HG02870 (cell line): ENCODE measurements around the gene IFRD1.
"Not testable (repeated sequence)": the region's sequence is repeated elsewhere in the genome, so short reads cannot be mapped to it uniquely, and the experiment has no call there.

Experiments
- ATAC-seq: cut with Tn5 transposase; IDR thresholded peaks from one replicate; pipeline ENCODE4 v1.9.1; 2021; ENCODE audit warnings: mild to moderate bottlenecking, moderate library complexity; ENCODE audit not compliant: unreplicated experiment

Gene IFRD1

DNA sequence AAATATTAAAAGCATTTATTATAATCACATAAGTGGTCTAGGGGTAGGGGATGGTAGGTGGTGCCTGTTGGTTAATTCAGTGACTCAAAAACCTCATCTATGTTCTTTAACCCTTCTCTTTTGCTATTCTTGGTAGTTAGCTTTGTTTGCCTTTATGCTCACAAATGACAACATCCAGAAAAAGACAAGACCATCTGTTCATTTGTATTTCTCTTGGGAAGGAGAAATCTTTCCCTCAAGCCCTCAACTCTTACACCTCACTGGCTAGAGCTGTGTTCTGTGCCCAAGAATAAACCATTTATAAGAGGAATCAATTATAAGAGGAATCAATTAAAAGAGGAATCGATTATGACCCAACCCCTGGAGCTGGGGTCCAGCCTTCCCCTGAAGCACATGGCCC is 10.8 kb upstream of the IFRD1 start:
- no peak for ATAC-seq

DNA sequence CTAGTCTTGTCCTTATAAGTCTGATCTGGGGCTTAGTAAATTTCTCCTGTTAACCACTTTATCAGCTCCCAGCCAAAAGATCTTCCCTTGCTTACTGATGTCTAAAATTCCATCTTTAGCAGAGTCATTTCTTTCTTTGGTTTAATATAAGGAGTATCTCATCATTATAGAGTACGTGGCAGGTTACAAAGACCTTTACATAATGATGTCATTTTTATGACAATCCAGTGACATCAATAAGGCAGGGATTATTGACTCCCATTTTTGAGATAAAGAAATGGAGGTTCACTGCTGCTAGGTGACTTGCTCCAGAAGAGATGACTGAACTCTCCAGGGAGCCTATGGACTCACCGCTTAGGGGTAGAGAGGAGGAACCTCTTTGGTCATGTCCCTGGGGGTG is 8.1 kb upstream of the IFRD1 start:
- ATAC-seq = no peak

DNA sequence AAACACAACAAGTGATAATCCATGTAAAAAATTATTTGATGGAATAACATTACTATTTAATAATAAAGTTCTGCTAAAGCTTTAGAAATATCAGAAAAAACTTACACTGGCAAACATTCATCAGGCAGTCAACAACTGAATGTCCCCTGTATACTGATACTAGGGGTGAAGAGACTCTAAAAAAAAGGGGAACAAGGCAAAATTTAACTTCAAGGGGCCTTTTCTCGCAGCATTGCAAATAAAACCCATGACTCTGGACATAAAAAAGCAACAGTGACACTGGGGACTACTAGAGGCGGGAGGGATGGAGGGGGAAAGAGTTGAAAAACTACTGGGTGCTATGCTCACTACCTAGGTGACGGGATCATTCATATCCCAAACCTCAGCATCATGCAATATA is 5.8 kb upstream of the IFRD1 start:
- ATAC-seq = no peak

DNA sequence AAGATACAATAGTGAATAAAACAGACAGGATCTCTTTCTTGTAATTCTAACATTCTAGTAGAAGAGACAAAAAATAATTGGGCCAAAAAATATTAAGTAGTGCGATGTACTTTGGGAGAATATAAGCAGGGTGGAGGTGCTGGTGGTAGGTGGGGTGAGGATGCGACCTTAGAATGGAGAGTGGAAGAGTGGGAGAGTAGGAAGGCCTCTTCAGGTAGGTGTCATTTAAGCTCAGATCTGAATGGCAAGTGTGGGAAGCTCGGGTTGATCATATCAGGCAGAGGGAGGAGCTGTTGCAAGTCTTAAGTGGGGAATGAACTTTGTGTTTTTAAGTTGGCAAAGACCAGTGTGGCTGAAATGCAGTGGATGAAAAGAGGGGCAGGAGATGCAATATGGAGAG is 3.8 kb upstream of the IFRD1 start:
- no peak for ATAC-seq

DNA sequence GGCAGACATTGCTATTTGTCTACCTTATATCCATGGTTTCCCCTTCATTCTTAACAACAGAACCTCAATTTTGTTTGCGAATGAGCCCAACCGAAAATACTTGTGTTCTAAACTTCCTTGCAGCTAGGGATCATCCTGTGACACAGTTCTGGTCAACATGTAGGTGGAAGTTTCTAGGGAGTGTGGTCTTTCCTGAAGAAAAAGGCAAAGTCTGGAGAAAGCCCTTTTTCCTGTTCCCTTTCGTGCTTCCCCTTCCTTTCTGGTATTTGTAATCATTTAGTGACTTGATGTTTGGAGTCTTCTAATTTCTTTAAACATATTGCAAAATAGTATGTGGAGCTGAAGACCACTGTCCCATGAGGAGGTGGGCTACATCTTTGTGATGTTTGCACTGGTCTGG is 2.9 kb upstream of the IFRD1 start:
- no peak for ATAC-seq

DNA sequence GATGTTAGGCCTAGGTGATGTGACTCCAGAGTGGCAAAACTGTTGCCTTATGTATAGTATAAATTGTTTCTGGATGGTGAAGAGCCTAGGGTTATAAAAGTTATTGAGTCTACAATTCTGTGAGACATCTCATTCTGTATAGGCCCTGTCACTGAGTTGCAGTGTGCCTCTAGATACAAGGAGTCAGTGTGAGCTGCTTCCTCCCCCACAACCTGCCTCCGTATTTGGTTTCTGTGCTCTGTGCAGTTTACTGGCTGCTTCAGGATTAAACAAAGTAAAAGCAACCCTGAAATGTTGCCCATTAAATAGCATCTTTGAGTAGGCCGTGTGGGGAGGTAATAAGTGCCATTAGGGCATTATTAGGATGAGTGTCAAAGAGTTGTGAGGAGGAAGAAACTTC is 1.9 kb upstream of the IFRD1 start:
- ATAC-seq = no peak

DNA sequence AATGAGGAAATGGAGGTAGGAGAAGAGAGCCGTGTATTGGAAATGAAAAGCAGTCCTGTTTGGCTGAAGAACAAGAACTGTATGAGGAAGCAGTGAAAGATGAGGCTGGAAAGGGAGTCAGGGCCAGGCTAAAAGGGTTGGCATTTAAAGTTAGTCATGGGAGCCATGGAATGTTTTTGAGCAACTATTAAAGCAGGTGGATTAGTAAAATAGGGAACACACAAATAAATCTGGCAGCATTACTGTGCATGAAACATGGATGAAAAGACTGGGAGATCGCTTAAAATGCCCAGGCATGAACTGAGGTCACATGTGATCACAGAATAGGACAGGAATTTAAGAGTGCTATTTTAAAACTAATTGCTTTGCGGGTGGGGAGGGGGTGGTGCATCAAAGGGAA is 1.4 kb upstream of the IFRD1 start:
- ATAC-seq = no peak

DNA sequence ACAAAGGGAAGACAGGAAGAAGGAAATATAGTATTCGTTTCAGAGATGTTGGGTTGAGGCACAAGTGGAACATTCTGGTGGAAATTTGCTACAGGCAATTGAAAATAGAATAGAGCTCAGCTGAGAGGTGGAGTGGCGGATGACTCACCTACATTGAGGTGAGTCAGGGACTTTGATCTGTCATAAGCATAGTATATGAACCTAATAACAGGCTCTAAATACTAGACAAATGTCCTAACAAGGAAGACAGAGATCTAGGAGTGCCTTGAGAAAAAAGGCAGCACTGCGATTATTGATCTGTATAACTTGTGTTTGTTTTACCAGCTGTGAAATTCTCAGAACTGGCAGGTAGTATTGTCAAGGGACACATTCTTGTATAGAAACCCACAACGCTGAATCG is 907 bp upstream of the IFRD1 start:
- no peak for ATAC-seq

DNA sequence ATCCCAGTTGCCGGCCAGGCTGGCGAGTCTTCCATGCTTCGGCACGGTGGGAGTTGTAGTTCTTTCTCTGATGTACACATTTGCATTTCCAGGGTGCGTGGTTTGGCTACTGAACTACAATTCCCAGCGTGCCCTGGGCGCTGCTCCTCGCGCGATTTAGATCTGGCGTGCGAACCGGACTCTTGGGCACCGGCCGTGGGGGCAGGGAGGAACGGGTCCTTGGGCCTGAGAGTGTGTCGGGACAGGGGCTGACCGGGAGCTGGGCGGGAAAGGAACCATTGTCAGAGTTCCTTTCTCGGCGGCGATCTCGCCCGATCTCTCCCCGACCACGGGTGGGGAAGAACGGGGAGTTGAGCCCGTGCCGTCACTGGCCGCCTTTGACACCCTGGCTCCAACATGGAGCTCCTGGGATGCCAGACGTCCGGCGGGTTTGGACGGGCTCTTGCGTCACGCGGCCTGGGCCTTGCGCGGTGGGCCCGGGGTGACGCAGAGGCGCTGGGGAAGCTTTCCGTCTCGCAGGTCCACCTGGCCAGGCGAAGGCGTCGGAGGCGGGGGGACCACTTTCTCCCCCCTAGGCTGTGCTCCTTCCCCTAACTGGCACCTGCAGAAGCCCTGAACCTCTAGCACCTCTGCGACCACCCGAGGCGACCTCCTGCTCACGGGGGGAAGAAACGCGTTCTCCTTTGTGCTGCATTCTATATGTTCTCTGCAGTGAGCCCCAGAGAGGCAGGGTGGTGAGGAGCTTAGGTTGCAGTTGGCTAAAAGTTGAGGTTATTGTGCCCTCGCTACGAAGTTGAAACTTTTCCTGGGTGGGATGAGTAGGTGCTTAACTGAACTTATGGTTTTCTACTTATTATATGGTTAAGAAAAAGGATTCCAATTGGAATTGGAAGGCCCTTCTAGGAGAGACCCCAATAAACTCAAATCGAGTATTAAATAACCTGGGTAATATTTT is 824 bp downstream of the IFRD1 start:
- peak; percentile 81 for ATAC-seq

DNA sequence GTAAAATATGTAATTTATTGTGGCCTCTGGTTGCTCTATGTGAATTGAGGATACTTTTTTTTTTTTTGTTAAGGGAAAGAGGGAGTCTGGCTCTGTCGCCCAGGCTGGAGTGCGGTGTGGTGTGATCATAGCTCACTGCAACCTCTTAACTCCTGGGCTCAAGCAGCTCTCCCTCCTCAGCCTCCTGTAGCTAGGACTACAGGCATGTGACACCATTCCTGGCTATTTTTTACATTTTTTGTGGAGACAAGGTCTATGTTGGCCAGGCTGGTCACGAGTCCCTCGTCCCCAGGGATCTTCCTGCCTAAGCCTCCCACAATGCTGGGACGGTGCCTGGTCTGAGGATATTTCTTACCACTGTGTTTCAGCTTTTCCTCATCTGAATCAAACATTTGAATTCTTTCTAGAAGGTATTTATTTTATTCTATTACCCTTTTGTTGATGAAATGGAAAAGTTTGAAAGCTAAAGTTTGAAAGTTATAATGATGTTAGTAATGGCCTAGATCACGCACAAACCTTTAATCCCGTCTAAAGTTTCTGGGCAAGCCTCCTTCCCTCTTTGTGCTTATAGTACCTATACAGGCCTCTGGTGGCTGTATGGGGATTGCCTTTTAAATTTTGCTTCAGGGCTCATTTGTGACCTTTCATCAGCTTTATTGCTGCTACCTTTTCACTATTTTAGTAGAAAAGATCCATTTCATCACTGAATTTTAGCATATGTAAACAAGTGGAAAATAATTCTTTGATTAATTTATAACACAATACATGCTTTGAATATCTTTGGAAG is 2.0 kb downstream of the IFRD1 start:
- ATAC-seq = no peak

DNA sequence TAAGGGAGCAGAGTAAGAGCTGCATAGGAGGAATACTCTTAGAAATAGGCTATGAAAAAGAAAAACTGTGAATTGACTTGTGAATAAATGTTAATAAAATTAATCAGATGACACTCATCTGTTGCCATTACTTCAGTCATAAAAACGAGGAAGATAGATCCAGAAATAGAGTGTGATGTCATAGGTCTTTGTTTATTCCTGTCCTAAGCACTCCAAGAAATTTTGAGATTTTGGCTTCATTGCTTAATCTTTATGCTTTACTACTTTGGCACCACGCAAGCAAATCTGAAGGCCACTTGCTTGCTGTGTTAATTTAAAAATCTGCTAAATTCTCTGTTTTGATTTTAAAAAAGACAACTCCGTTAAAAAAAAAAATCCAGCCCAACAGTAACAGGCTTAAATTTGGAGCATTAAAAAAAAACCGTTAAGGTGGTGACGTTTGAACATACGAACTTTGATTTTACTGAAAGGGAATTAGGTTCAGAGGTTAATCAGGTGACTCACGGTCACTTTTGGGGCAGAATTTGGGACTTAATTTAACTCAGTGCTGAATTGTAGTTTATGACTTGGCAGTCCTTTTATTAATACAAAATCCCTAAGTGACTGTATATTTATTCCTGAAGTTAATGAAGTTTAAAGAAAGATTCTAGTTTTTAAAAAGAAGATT is 3.4 kb downstream of the IFRD1 start:
- no peak for ATAC-seq

DNA sequence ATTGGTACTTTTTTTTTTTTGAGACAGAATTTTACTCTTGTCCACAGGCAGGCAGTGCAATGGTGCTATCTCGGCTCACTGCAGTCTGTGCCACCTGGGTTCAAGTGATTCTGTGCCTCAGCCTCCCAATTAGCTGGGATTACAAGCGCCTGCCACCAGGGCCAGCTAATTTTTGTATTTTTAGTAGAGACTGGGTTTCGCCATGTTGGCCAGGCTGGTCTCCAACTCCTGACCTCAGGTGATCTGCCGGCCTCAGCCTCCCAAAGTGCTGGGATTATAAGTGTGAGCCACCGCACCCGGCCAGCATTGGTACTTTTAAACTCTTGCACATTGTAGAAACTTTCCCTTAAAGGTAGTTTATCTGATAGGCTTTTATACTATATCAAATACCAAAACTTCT is 3.9 kb downstream of the IFRD1 start:
- ATAC-seq = not testable (repeated sequence)

DNA sequence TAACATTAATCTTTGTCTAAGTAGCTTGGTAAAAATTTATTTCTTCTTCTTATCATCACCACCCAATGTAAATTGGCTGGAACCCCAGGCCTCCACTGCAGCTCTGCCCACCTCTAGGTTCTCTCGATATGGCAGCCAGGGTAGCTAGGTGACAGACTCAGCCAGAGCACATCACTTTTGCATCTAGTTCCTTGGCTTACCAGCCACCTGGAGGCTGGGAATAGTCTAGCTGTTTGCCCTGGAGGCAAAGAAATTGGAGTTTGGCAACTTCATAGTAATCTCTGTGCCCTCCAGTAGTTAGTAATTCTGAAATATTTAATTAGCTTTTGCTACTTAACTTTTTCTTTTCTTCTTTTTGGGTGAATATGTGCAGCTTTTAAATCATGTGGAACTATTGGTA is 9.4 kb downstream of the IFRD1 start:
- ATAC-seq = no peak

DNA sequence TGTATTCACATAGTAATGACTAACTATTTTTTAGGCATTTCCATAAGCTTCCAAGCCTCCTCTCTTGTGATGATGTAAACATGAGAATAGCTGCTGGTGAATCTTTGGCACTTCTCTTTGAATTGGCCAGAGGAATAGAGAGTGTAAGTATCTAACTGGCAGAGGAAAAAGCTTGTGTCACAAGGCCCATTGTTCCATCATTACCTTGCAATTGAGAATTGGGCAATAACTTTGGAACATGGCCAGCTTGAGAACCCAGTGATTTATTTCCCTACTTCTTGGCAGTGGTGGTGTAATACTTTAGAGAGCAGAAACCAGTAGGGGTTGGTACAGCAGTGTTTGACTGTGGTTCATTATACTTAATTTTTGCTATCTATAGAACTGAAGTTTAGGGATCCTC is 12.0 kb downstream of the IFRD1 start:
- ATAC-seq = no peak

DNA sequence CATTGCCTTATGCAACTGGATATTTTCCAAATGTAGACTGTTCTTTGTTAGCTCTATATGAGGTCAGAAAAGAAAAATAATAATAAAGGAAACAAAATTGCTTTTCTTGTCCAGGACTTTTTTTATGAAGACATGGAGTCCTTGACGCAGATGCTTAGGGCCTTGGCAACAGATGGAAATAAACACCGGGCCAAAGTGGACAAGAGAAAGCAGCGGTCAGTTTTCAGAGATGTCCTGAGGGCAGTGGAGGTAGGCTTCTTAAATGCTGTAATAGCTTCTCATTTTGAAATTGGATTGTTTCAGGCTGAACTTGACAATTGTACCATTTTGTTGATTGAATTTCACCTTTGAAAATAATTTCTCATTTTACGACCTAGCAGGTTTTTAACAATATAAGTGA is 17.6 kb downstream of the IFRD1 start:
- no peak for ATAC-seq

DNA sequence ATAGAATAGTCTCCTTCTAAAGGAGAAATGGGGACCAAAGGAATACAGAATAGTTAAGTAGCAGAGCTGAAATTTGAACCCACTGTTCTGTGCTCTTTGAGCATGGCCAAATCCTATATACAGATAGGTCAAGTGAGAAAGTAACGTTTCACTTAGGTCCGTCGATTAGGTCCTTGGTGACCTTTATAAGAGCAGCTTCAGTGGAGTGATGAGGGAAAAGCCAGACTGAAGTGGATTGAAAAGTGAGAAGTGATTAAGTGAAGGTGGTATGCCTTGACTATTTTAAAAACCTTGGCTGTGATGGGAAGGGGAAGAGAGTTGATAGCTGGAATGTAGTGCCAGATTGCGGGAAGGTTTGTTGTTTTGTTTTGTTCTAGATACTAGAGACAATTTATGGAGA is 19.9 kb downstream of the IFRD1 start:
- ATAC-seq = no peak

DNA sequence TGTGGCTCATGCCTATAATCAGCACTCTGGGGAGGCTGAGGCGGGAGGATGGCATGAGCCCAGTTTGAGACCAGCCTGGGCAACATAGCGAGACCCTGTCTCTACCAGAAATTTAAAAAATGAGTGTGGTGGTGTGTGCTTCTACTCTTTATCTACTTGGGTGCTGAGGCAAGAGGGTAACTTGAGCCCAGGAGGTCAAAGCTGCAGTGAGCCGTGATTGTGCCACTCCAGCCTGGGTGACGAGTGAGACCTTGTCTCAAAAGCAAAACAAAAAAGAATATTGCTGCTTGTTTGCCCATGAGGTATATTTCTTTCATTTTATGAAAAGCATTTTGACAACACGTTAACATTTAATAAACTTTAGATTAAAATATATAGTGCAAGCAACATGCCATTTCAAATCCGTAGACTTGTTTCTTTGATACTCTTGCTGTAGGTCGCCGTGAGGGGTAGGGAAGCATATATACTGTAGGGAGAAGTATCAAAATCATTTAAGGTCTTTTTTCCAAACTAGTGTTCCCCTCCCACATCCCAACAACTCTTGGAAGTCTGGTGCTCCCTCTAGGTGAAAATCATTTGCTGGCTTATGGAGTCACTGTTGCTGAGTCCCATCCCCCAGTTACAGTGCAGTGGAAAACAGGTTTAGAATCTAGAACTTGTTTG is 26.3 kb downstream of the IFRD1 start:
- no peak for ATAC-seq

DNA sequence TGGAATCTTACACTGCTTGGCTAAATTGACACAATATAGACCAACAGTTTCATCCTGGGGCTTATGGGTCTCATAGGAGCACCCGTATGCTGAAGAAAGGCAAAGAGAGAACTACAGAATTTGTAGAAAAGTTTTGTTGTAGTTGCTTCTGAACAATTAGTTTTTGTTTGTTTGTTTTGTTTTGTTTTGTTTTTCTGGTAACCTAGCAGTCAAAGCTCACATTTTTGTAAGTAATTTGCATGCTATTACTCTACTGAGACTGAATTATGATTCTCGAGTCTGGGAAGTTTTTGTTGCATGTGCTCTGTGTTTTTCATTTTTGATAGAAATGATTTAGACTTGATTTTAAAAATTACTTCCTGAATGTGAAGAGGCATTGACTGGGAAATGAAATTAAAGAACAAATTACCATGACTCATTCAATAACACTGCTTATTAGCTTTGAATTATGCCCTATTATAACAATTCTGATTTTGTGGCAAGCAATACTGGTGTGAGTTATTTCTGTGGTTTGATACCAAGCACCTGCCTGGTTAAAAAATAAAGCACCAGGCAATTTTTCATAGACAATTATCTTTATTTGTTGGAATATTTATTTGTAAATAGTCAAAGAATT is 31.0 kb downstream of the IFRD1 start:
- ATAC-seq = no peak

DNA sequence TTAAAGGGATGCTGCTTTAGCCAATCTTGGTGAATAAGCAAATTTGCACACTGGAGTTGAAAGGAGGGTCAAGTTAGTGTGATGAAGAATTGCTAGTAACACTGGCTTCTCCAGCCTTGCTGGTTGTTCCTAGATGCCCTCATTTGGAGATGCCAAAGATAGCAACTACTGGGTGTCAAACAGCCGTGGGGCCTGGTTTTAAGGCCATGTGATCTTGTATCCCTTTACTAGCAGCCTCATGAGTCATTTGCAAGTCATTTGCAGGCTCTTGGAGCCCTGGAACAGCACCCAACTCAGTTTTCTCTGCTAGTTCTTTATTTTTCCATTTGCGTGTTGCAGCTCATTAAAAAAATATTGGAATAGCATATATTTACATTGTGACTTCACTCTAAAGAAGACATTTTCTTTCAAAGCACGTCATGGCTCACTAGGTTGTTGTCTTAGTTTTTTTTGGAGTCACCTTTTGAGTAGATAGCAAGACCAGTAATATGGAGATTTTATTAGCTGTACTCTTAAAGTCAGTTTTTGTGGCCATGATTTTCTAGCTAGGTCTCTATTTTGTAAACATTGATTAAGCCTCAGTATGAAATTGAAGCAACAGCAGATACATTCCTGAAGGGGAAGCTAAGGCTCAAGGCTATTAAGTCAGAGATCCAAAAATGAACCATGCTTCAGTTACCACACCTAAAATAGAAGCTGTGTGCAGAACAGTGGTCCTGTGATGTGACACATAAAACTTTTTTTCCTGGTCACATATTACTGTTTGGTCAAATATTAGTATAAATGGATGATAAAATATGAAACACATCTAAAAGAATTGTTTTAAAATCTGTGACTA is 31.8 kb downstream of the IFRD1 start:
- ATAC-seq = no peak

DNA sequence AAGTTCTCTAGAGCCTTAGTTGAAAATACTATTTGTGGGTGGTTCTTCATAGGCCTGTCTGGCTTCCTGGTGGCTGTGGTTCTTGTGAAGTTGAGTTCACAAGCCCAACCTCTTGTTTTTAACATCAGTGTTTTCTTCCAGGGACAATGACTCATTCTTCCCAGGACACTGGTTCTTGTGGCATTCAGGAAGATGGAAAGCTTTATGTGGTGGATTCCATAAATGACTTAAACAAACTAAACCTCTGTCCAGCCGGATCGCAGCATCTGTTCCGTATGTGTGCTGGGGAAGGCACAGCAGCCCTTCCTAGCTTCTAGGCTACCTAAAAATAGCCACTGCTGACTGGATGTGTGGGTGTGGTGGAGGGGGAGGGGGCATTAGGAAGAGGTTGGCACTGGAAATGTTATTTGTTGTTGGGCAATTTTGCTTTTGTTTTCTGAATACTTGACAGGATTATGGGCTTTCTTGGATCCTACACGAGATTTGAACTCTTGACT is 34.5 kb downstream of the IFRD1 start:
- ATAC-seq = no peak
